Measurements from ENCODE around the gene IL17RB.

- TF ChIP-seq POLR2A (IDR thresholded peaks at IDR 0.05; ENCODE audit: low read depth, low read length) (no peak), TAF1 (IDR thresholded peaks at IDR 0.05; ENCODE audit: borderline replicate concordance, low read depth, low read length) (no peak)
Observed at GRCh38 chr3:53813229-53813628, 33.1 kb upstream of the IL17RB start.
